Endothelial cell (in vitro differentiated cells): ENCODE measurements around the gene C19orf44. TPM values are rescaled to one million over a fixed set of nuclear protein-coding genes. Genes with fewer than 3 reads are reported as not detected.
"Not testable (repeated sequence)": the region's sequence is repeated elsewhere in the genome, so short reads cannot be mapped to it uniquely, and the experiment has no call there.

Experiments
- DNase-seq: peaks from one replicate; pipeline ENCODE4 v3.0.0; 2021; ENCODE audit warnings: low spot score
- H3K27ac Mint-ChIP-seq: one replicate; pipeline ENCODE4 v1.8.0; 2021; ENCODE audit warnings: mixed read lengths, inconsistent platforms; ENCODE audit not compliant: unreplicated experiment
- H3K27me3 Mint-ChIP-seq: one replicate; pipeline ENCODE4 v1.8.0; 2021; ENCODE audit warnings: mild to moderate bottlenecking, moderate library complexity, mixed read lengths, inconsistent platforms; ENCODE audit not compliant: unreplicated experiment
- H3K36me3 Mint-ChIP-seq: one replicate; pipeline ENCODE4 v1.8.0; 2021; ENCODE audit warnings: mild to moderate bottlenecking, low read depth, mixed read lengths, inconsistent platforms; ENCODE audit not compliant: unreplicated experiment
- H3K4me1 Mint-ChIP-seq: one replicate; pipeline ENCODE4 v1.8.0; 2021; ENCODE audit warnings: mild to moderate bottlenecking, mixed read lengths, inconsistent platforms; ENCODE audit not compliant: unreplicated experiment
- H3K4me3 Mint-ChIP-seq: one replicate; pipeline ENCODE4 v1.8.0; 2021; ENCODE audit warnings: mild to moderate bottlenecking, mixed read lengths, inconsistent platforms; ENCODE audit not compliant: unreplicated experiment
- H3K9me3 Mint-ChIP-seq: one replicate; pipeline ENCODE4 v1.8.0; 2021; ENCODE audit warnings: mixed read lengths, inconsistent platforms; ENCODE audit not compliant: unreplicated experiment
- long read RNA-seq: library from polyadenylated mRNA; unstranded; transcript quantifications from one replicate; pipeline ENCODE4 v2.0.0, GENCODE V29; 2020; ENCODE audit not compliant: unreplicated experiment
- total RNA-seq: library from RNA; stranded (reverse); fragmentation: NEBNext Ultra II Directional; extraction: Animal tissue kit (Norgen Biotek cat#: 25700); gene quantifications from one replicate; pipeline ENCODE4 v1.2.1, GENCODE V29; 2021; ENCODE audit not compliant: unreplicated experiment
- TF ChIP-seq, protein P1 (sequence below): fragments of 200-600 bp; sonication (generic); IDR thresholded peaks from one replicate; pipeline ENCODE4 v1.5.0; 2021; ENCODE audit warnings: antibody characterized with exemption; ENCODE audit not compliant: unreplicated experiment

The C19orf44 gene
- 3.7 TPM for total RNA-seq
- long read RNA-seq = 0 reads

DNA sequence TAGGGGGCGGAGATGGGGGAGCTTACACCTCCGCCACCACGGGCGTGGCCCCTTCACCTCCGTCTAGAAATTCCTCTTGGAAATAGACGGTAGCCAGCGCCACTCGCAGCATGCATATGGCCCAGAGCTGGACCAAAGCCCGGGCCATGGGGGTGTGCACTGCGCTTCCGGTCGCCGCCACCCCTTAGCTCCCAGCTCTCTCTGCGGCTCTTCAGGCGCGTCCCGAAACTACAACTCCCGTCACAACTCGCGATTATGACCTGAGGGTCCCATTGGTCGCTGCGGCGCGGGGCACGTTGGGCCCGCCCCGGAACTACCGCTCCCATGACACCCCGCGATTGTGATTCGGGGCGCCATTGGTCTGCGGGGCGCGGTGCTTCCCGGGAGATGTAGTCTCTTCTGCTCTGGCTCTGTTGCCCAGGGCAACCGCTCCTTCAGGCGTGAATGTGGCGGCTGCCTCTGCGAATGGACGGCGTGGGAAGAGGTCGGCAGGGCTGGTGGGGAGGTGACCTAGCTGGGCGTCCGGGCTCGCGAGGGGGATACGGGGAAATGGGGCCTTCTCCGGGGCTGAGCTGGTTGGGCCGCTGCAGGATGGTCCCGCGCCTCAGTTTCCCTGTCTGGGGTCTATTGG lies at the start of gene C19orf44, which contains the start of gene CALR3:
Gene C19orf44 (plus strand): TSS at position 413 of the 631 bp plus-strand sequence. CDS start 4,399 bp downstream, outside the sequence.
Gene CALR3 (minus strand): TSS at position 186 of the 631 bp plus-strand sequence. CDS start 38 bp downstream, at position 148.
- H3K27me3 Mint-ChIP-seq = no peaks in the 10 kb centered on the region
- H3K9me3 Mint-ChIP-seq = no peaks in the 10 kb centered on the region
- peaks cover 10% of the 10 kb centered on the region for H3K4me1 Mint-ChIP-seq
- H3K36me3 Mint-ChIP-seq = peaks cover 1% of the 10 kb centered on the region
- H3K27ac Mint-ChIP-seq = peak within 1 kb of the TSS; percentile 87
- DNase-seq = peak; percentile 96
- TF ChIP-seq, protein P1, sequence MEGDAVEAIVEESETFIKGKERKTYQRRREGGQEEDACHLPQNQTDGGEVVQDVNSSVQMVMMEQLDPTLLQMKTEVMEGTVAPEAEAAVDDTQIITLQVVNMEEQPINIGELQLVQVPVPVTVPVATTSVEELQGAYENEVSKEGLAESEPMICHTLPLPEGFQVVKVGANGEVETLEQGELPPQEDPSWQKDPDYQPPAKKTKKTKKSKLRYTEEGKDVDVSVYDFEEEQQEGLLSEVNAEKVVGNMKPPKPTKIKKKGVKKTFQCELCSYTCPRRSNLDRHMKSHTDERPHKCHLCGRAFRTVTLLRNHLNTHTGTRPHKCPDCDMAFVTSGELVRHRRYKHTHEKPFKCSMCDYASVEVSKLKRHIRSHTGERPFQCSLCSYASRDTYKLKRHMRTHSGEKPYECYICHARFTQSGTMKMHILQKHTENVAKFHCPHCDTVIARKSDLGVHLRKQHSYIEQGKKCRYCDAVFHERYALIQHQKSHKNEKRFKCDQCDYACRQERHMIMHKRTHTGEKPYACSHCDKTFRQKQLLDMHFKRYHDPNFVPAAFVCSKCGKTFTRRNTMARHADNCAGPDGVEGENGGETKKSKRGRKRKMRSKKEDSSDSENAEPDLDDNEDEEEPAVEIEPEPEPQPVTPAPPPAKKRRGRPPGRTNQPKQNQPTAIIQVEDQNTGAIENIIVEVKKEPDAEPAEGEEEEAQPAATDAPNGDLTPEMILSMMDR = no peak
- peak within 1 kb of the TSS; percentile 92 for H3K4me3 Mint-ChIP-seq

DNA sequence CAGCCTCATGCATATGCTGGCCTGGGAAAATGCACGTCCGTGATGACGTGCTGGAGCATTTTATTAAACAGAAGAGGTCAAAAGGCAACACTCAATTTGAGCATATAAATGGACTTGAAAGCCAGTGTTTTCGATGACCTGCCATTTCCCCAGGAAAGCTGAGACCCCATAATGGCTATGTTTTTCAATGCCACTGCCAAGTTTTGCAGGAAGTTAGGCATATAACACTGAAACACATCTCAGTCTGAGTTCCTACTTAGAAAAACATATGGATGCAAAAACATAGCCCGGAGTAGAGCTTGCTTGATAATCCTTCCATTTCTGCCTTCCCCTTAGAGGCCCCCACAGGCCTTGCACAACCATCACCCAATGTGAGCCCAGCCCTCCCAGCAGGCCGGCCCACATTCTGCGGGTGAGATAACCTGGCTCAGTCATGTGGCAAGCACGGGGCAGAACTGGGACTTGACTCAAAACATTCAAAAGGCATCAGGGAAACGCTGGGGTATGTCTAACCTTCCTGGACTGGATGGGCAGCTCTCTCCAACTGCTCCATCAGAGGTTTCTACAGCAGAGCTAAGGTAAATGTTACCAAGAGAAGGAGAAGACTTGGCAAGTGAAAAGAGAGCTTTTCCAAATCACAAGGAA lies 49.3 kb upstream of the C19orf44 start:
- TF ChIP-seq, protein P1 = no peak
- DNase-seq = no peak
- H3K4me1 Mint-ChIP-seq = peaks cover 45% of the 10 kb centered on the region
- H3K27me3 Mint-ChIP-seq = peaks cover 8% of the 10 kb centered on the region
- H3K27ac Mint-ChIP-seq = no peak overlapping the region
- H3K4me3 Mint-ChIP-seq = no peak overlapping the region
- H3K36me3 Mint-ChIP-seq = peaks cover 11% of the 10 kb centered on the region
- no peaks in the 10 kb centered on the region for H3K9me3 Mint-ChIP-seq

DNA sequence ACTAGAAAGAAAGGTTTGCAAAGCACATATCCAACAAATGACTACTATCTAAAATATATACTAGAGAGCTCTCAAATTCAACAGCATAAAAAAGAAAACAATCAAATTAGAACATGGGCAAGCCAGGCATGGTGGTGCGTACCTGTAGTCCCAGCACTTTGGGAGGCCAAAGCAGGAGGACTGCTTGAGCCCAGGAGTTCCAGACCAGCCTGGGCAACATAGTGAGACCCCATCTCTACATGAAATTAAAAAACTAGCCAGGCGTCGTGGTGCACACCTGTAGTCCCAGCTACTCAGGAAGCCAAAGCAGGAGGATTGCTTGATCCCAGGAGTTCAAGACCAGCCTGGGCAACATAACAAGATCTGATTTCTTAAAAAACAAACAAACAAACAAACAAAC lies 47.3 kb upstream of the C19orf44 start:
- not testable (repeated sequence) for H3K27me3 Mint-ChIP-seq, H3K4me3 Mint-ChIP-seq, H3K9me3 Mint-ChIP-seq, DNase-seq
- Mint-ChIP-seq H3K27ac (peak overlapping the region; percentile 12), H3K36me3 (peaks cover 10% of the 10 kb centered on the region), H3K4me1 (peaks cover 28% of the 10 kb centered on the region)

DNA sequence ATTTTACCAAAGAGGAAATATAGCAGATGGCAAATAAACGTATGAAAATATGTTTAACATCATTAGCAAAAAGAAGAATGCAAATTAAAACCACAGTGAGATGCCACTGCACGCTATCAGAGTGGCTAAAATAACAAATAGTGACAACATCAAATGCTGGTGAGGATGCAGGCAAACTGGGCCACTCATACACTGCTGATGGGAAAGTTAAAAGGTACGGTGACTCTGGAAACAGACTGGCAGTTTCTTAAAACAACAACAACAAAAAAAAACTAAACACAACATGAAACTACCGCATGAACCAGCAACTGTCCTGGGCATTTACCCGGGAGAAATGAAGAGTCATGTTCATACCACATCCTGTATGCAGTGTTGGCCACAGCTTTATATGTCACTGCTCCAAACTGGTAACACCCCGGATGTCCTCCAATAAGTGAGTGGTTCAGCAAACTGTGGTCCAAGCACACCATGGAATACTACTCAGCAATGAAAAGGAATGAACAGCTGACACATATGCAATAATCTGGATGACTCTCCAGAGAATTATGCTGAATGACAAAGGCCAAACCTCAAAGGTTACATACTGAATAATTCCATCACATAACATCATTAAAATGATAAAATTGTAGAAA lies 46.7 kb upstream of the C19orf44 start:
- peak overlapping the region; percentile 12 for H3K27ac Mint-ChIP-seq
- H3K4me1 Mint-ChIP-seq = peaks cover 23% of the 10 kb centered on the region
- H3K27me3 Mint-ChIP-seq = peaks cover 7% of the 10 kb centered on the region
- H3K4me3 Mint-ChIP-seq = no peak overlapping the region
- TF ChIP-seq, protein P1 = no peak
- no peak for DNase-seq
- peaks cover 7% of the 10 kb centered on the region for H3K36me3 Mint-ChIP-seq
- H3K9me3 Mint-ChIP-seq = no peaks in the 10 kb centered on the region

DNA sequence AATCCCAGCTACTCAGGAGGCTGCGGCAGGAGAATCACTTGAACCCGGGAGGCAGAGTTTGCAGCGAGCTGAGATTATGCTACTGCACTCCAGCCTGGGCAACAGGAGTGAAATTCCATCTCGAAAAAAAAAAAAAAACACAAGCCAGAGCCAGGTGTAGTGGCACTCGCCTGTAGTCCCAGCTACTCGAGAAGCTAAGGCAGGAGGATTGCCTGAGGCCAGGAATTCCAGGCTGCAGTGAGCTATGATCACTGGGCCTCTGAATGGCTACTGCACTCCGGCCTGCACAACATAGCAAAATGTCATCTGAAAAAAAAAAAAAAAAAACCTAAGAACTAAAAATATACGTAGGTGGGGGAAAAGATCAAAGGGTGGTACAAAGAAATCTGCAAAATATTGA lies 43.9 kb upstream of the C19orf44 start:
- Mint-ChIP-seq H3K36me3 (peaks cover 4% of the 10 kb centered on the region), H3K27me3 (peaks cover 7% of the 10 kb centered on the region), H3K27ac (no peak overlapping the region), H3K9me3 (no peaks in the 10 kb centered on the region), H3K4me3 (no peak overlapping the region), H3K4me1 (peaks cover 8% of the 10 kb centered on the region)
- no peak for DNase-seq
- TF ChIP-seq, protein P1 = no peak
